H54 (cell line): ENCODE results near the gene ADISSP.

Source experiments
- DNase-seq: peaks from one replicate; pipeline ENCODE4 v3.0.0; 2011; ENCODE audit warnings: low spot score, mixed read lengths; ENCODE audit not compliant: insufficient read length
- FAIRE-seq: peaks from 3 replicates; lab custom pipeline; 2011; peaks lifted over from hg19 to GRCh38; lab: Jason Lieb, UNC
- POLR2A ChIP-seq: IDR thresholded peaks from 2 replicates; pipeline ENCODE4 v1.6.1; 2011; ENCODE audit warnings: low read depth, mild to moderate bottlenecking, low read length

Gene ADISSP

GRCh38 chr20:3727401-3728021, 40.0 kb downstream of the ADISSP start:
- no peak for FAIRE-seq
- DNase-seq = no peak
- no peak for TF ChIP-seq POLR2A

- no peak for TF ChIP-seq POLR2A
- FAIRE-seq (no peak), DNase-seq (no peak)
Measured at GRCh38 chr20:3724356-3724755, 43.2 kb downstream of the ADISSP start.

DNA sequence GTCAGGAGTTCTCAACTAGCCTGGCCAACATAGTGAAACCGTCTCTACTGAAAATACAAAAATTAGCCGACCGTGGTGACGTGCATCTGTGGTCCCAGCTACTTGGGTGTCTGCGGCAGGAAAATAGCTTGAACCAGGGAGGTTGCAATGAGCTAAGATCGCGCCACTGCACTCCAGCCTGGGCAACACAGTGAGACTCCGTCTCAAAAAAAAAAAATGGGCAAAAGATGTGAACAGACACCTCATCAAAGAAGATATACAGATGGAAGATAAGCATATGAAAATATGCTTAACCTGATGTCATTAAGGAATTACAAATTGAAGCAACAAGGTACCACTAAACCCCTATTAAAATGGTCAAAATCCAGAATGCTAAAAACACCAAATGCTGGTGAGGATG, 44.3 kb downstream of the ADISSP start:
- TF ChIP-seq POLR2A = no peak
- FAIRE-seq = no peak
- DNase-seq = no peak

GRCh38 chr20:3721912-3722311, 45.6 kb downstream of the ADISSP start:
- no peak for FAIRE-seq
- no peak for DNase-seq
- no peak for TF ChIP-seq POLR2A

DNA sequence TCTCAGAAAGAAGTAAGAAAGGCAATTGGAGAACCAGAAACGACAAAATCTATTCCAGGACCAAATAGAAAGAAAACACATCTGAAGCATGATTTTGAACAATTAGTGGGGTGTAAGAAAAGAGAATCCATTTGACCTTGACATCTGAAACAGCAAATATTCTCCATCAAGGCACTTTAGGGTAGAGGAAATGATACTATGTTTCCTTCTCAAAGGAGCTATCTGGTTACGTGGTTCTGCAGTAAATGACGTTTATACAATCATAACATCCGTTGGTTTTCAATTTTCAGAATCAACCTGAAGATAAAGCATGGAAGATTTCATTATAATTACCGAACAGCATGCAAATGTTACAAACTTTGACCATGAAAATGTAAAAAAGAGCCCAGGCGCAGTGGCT, 46.9 kb downstream of the ADISSP start:
- FAIRE-seq (no peak), DNase-seq (no peak)
- TF ChIP-seq POLR2A = no peak

GRCh38 chr20:3720068-3720467, 47.5 kb downstream of the ADISSP start:
- DNase-seq (no peak), FAIRE-seq (no peak)
- no peak for TF ChIP-seq POLR2A

- no peak for TF ChIP-seq POLR2A
- FAIRE-seq = no peak
- no peak for DNase-seq
Measured at GRCh38 chr20:3719046-3719445, 48.5 kb downstream of the ADISSP start.

- DNase-seq = peak; percentile 55
- no peak for TF ChIP-seq POLR2A
- no peak for FAIRE-seq
Measured at GRCh38 chr20:3716195-3716834, 51.2 kb downstream of the ADISSP start.

DNA sequence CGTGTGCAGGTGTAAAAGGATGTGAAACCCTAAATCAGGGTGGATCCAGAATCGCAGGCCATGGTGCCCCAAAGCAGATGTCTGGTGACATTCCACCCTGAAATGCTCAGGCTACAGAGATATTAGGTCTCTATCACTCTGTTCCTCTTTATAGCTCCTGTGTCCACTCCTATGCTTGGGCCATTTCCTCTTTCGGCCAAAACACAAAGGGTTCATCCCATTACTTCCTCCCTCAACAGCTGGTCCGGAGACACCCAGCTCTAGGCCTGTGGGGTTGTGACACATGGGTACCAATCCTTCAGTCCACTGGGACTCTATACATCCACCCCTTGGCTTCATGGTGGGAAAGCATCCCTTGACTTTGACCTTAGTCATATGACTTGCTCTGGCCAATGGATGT, 53.5 kb downstream of the ADISSP start:
- FAIRE-seq = no peak
- no peak for TF ChIP-seq POLR2A
- no peak for DNase-seq

DNA sequence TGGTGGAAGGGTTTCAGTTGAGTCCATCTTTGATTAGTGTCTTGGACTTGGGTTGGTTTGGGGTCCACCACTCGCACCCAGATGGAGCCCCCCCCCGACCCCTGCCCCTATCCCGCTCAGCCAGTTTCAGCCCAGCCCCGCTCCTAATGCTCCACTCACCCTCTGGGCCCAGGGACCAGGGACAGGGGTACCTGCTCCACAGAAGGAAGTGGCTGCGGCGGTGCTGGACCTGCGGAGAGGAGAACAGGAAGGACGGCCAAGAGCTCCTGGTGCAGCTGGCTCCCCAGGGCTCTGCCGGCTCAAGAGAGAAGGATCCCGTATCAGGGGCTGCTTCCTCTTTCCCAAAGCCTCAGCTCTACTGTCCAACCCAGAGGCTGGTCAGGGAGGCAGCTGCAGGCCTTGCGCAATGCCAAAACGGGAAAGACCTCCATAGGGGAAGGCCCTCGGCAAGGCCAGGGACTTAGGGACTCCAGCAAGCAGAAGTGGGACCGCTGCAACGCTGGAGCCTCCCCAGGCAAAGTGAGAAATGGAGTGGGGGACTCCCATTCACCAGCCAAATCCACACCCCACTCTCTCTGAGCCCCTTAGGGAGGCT, 55.2 kb downstream of the ADISSP start, which contains the start of gene SIGLEC1:
Gene SIGLEC1 (minus strand): TSS at position 322 of the 595 bp plus-strand sequence. CDS start 5,472 bp downstream, outside the sequence.
- no peak for FAIRE-seq
- DNase-seq = no peak
- TF ChIP-seq POLR2A = no peak

GRCh38 chr20:3711484-3711941, 56.0 kb downstream of the ADISSP start:
- DNase-seq = no peak
- no peak for FAIRE-seq
- TF ChIP-seq POLR2A = no peak

GRCh38 chr20:3710703-3711483, 56.7 kb downstream of the ADISSP start:
- no peak for TF ChIP-seq POLR2A
- no peak for FAIRE-seq
- DNase-seq = peak; percentile 83

GRCh38 chr20:3710011-3710466, 57.5 kb downstream of the ADISSP start:
- FAIRE-seq = no peak
- no peak for TF ChIP-seq POLR2A
- DNase-seq = no peak

- TF ChIP-seq POLR2A = no peak
- DNase-seq (no peak), FAIRE-seq (no peak)
Measured at GRCh38 chr20:3707508-3707899, 60.0 kb downstream of the ADISSP start.
